Gastrocnemius medialis (tissue), 4 donors: Measurements from ENCODE around the gene CLDN7.

Experiments
- CTCF ChIP-seq, 5 experiments: fragments of 450-650 bp in 3 of 5; fragments of 200-600 bp in 2 of 5; sonication (generic) in 2 of 5; IDR thresholded peaks in 4 of 5; conservative IDR thresholded peaks in 1 of 5; 1 replicate in 4 of 5; 2 replicates in 1 of 5; pipeline ENCODE4 v1.5.1; 2016 to 2019; ENCODE audit warnings: antibody characterized with exemption in 5 of 5, mild to moderate bottlenecking in 3 of 5, moderate library complexity in 3 of 5
- POLR2A ChIP-seq, 2 donors: fragments of 450-650 bp; IDR thresholded peaks; one replicate each; pipeline ENCODE4 v1.6.1; 2017; ENCODE audit warnings: antibody characterized with exemption in 2 of 2, mild to moderate bottlenecking in 2 of 2, moderate library complexity in 2 of 2

GRCh38 chr17:7221278-7222092 is 40.8 kb downstream of the CLDN7 start:
- no peak for TF ChIP-seq POLR2A (IDR thresholded peaks at IDR 0.05)
- TF ChIP-seq CTCF (IDR thresholded peaks at IDR 0.05 in 4 of 5, conservative IDR thresholded peaks at IDR 0.05 in 1 of 5): no peak
